H54 (cell line): Measurements from ENCODE around the gene CARS1.

Experiments
- DNase-seq: peaks from one replicate; pipeline ENCODE4 v3.0.0; 2011; ENCODE audit warnings: low spot score, mixed read lengths; ENCODE audit not compliant: insufficient read length
- FAIRE-seq: peaks from 3 replicates; lab custom pipeline; 2011; peaks lifted over from hg19 to GRCh38; lab: Jason Lieb, UNC
- POLR2A ChIP-seq: IDR thresholded peaks from 2 replicates; pipeline ENCODE4 v1.6.1; 2011; ENCODE audit warnings: low read depth, mild to moderate bottlenecking, low read length

Gene CARS1

DNA sequence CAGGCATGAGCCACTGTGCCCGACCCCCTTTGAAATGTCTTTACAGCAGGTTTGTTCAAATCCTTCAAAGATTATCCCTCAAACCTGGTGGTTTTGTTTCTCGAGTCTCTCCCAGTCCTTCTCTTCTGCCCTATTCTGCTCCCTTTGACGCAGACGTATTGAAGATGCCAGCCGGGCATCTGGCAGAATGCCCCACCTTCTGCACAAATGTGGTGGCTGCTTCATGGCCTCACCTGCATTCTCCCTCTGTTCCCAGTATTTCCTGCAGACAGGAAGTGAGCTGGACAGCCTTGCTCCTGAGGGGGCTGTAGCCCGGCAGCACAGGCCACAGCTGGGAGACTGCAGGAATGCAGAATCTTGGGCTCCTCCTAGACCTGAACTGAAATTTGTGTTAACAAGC lies 60.2 kb downstream of the CARS1 start:
- DNase-seq (no peak), FAIRE-seq (no peak)
- no peak for TF ChIP-seq POLR2A

DNA sequence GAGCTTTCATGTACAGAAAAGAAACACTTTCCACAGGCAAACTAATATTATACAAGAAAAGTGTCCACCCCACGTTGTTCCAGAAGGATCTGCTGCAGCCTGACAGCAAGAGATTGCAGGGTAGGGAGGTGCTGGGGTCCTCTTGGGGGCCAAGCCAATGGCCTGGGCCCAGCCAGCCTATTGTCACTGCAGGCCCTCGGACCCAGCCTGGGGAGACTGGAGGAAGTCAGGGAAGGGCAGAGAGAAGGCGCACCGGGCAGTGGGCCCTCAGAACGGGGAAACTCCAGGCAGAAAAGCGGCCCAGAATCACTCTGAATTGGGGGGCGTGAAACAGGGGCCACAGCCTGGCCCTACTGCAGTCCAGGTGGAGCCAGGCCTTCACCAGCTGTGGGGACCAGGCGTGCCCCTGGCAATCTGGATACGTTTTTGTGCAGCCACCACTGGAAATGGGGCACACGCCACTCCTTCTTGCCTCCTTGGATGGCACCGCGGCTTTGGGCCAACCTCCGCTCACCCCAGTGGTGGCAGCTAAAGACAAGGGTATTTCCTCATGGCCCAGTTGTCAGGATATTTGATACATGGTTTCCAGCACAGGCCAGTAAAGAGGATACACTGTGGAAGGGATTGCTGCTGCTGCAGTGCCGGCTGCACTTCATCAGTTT lies 61.2 kb downstream of the CARS1 start:
- no peak for TF ChIP-seq POLR2A
- FAIRE-seq (no peak), DNase-seq (no peak)

DNA sequence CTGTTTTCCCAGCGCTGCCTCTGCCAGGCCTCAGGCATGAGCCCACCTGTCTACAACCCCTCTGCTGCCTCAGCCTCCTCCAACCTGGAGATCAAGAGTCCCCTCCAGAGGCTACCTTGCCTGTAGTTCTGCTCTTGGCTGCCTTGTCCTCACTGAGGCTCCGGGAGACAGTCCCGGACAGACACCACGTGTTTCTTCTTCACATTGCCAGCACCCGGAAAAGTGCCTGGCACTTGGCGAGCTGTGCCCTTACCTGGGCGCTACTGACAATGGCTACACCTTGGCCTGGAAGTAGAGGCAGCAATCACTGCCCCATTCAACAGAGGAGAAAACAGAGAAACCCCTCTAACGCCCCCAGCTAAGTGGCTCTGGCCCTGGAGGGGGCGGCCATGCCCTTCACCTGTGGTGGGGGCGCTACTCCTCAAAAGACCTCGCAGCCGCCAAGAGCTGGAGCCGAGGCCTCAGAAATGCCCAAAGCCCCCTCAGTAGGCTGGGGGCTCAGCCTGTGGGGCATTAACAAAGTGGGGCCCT lies 62.1 kb downstream of the CARS1 start:
- TF ChIP-seq POLR2A: no peak
- FAIRE-seq (no peak), DNase-seq (no peak)

DNA sequence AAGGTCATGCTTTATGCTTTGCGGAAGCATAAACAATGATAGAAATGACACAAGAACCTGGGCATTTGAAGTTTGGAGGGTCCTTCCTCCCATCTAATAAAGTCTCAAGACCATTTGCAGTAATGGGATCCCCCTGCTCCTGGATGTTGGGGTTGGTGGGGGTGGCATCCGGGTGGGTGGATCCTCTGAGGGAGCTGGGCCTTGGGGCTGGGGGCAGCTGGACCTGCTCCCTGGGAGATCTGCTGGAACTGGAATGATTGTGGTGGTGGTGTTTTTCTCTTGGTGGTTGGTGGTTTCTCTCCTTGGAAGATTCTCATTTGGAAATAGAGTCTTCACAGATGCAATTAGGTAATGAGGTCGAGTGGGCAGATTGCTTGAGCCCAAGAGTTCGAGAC lies 62.9 kb downstream of the CARS1 start:
- DNase-seq (no peak), FAIRE-seq (no peak)
- TF ChIP-seq POLR2A: no peak

DNA sequence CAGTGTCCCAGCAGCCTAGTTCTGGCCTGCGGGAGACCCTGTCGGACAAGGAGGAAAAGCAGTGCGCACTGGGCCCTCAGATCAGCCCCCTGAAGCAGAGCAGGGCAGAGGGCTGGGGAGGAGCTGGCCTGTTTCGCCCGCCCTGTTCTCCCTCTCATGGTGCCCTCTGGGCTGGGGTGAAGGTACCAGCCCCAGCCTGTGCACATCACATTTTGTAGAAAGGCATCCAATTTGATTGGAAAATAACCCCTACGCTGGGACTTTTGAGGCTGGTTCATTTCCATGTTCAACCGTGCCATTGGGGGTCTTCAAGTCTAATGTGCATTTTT lies 64.3 kb downstream of the CARS1 start:
- FAIRE-seq: no peak

DNA sequence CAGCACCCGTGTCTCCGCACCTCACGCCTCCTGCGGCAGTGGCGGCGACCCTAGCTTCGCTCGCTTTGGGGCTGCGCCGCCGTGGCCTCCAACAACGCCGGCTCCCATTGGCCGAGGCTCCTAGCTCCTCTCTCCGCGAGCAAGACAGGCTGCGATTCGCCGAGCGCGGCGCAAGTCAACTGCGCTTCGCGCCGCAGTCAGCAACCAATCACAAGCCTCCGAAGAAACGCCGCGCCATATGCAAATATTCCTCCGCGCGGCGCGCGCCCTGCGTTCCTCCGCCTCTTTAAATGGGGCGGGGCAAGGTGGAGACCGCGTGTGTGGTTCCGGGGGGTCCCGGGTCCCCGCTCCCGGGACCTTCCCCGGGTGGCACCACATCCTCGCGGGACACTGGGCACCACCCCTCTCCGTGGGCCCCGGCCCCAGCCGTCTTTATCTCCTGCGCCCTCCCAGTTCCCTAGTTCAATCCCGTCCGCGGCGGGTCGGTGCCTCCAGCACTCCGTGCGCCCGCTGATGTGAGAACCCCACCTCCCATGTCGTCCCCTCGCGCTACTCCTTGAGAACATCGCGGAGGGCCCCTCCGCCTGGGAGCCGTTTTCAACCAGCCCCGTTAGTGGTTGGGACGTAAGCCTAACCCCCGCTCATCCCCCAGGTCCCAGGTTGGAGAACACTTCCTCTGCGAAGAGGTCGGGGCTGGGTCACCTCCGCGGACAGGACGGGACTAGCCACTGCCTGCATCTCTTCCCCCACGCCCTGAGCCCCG lies 64.8 kb downstream of the CARS1 start, which contains the start of gene NAP1L4:
TSS of gene NAP1L4 (minus strand) at position 96 of the 763 bp plus-strand sequence. CDS start 13,109 bp downstream, outside the sequence.
- peak; percentile 98 for DNase-seq
- peak; percentile 72 for FAIRE-seq
- TF ChIP-seq POLR2A: peak; percentile 81

More for the DNA sequence above, 64.3 kb downstream of the CARS1 start:
- no peak for DNase-seq
- no peak for TF ChIP-seq POLR2A

DNA sequence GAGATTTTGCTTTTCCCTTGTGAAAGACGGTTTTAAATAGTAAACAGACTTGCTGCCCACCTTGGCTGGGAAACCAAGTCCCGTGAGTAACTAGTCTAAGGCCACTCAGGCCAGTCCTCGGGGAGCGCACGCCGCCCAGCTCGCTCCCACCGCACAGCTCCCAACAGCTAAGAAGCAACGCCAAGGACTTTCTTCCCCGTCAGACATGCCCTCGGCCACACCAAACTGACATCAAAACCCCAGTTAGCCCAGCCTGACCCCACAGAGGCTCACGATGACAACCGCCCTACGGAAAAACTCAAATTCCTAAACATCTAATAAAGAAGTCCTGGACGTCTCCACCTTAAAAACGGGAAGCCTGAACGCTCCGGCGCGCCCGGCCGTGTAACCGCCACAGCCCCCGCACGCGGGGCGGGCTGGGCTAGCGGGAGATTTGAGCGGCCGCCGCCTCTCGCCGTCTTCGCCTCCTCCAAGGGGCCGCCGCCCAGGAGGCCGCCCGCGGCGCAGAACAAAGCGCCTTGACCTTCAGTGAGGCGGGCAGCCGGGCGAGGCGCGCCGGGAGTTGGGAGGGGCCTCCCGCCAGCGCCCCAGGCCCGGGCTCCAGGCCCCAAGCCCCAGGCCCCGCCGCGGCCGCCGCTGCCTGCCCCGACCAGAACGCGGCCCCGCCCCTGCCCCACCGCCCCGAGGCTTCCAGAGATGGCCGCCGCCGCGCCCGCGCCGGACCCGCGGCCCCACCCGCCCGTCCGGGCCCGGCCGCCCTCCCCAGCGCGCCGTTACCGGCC lies 65.6 kb downstream of the CARS1 start:
- TF ChIP-seq POLR2A: no peak
- DNase-seq (peak; percentile 43), FAIRE-seq (no peak)

DNA sequence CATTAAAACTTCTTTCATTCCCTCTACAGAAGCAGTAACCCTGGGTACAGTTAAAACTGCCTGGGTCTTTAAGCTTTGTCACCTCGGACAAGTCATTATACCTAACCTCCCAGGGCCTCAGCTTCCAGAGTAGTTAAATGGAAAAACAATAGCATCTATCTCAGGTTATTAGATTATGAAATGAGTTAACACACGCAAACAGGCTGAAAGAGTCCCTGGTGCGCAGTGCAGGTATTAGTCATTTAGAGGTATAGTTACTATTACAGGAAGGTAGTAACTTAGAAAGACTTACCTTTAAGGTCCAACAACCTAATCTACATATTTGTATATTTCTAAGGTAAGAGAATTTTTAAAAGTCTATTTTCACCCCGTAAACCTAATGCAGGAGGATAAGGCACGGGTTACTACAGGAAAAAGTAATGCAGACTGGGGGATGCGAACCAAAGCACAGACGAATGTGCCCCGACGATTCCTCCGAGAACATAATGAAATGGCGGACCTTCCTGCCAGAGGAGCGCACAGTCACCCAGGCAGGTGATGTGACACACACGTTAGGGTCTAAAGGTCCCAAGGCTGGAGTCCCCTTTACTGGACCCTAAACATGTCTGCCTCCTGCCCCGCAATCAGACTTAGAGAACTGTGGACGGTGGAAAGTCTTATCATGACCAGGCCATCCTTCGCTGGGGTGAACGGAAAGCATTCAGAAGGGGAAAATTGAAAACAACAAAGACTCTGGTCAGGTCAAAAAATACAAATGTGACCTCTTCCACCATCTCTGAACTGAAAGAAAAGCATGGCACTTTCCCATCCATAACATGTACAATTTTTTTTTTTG lies 66.4 kb downstream of the CARS1 start:
- DNase-seq (peak; percentile 26), FAIRE-seq (no peak)
- no peak for TF ChIP-seq POLR2A

DNA sequence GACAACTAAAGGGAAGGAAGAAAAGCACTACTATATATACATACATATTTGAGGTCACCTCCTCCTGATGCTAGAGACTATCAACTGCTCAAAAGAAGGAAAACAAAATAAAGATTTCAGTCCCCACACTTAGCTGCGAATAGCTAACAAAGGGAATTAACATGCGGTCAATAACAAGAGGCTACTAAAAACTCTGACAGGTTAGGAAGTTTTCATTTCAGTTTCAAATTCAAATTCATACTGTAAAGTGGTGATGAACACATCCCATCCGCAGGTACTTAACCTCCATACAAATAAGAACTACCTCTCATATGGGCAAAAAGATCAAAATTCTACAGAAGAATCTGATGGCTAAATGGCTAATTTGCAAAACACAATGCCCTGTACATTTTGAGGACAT lies 67.7 kb downstream of the CARS1 start:
- no peak for TF ChIP-seq POLR2A
- DNase-seq (no peak), FAIRE-seq (no peak)

DNA sequence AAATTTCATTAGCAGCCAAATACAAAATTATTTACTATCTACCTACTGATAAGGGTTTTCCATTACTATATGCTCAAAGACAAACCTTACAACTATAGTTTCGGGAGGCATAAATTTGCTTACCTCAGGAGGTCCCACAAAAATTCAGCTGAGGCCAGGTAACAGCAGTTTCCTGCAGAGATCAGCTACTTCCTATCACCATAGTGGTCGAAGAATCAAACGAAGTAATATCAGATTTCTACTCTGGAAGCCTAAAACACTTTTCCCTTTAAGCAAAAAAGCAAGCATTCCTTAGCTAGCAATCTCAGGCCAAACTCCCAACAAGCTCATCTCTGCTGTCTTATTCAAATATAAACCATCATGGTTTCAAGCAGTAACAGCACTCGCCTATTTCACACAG lies 68.2 kb downstream of the CARS1 start:
- no peak for TF ChIP-seq POLR2A
- FAIRE-seq: no peak
- no peak for DNase-seq

DNA sequence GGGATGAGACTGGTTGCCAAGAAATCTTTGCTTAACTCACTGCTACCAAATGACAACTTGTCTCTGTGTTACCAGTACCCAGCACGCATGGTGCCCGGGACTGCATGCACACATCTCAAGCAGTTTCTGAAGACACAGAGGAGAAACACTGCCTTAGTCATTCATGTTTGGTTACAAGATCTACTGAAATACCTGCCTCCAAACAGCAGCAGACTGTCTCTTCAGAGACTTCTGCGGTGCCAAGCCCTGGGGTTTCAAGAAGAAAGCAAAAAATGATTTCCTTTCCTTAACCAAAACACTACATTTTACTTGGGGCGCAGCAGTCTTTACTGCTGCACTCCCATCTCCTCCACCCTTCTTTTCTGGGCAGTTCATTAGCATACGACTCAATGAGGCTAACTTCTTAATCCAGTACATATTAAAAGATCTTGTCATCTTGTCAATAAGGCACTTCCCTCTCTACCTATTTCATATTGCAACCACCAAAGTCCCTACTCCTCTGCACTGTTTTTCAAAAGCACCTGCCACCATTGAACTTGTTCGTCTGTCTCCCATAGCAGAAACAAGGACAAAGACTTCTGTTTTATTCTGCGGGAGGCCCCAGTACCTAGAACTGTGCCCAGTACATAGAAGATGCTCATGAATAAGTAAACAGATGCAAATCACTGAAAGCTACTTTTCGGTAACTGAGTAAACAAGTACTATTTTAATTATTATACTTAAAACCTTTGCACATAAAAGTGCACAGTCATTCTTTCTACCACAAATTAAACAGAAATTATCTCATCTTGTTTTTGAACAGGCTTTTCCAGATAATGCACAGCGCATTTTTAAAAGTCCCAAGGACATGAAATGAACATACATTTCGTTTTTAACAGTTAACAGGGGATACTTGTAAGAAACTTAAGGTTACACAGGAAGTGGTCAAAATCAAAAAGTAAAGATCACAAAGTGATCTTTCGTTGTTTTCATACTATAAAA lies 69.1 kb downstream of the CARS1 start:
- no peak for FAIRE-seq
- no peak for DNase-seq
- TF ChIP-seq POLR2A: no peak

DNA sequence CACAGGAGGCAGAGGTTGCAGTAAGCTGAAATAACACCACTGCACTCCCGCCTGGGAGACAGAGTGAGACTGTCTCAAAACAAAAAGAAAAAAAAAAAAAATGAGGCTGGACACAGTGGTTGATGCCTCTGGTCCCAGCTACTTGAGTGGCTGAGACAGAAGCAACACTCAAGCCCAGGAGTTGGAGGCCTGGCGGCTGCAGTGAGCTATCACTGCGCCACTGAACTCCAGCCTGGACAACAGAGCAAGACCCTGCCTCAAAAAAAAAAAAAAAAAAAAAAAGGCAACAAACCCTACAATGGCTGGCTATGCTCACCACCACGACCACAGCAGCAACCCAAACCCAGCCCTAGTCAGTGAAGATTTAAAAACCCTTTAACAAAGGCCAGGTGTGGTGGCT lies 73.3 kb downstream of the CARS1 start:
- TF ChIP-seq POLR2A: no peak
- FAIRE-seq (no peak), DNase-seq (no peak)
